Measurements from ENCODE around the gene DDO.

The DDO gene

DNA sequence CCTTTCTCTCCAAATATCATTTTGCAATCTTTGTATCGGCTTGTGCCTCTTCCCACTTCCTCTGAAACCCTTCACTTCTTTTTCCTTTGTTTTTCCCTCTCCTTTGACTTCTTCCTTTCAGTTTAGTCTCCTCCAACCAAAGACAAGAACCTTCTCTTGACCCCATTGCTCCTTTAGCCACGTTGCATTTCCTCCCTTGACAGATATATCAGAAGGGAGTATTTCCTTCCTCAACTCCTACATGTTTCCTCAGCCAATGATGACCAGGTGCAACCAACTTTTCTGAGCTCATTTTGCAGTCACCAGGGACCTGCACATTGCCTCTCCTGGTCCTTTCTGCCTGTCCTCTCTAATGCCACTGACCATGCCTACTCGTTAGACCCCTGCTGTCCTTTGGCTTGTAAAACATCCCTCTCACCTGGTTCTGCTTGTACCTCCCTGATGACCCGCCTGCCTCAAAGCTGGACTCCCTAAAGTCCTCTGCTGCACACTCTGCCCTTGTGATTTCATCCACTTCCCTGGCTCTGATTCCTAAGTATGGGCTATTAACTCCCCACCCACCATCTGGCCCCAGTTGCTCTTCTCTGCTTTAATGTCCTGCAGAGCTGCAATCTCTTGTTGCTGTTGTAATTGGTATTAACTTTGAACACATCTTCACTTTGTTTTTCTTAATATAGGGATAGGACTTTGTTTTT lies 33.6 kb upstream of the DDO start:
- no peak for TF ChIP-seq FOXP2 (optimal IDR thresholded peaks at IDR 0.05; ENCODE audit: control extremely low read depth, extremely low read length, insufficient read depth)
- no peak for TF ChIP-seq EZH2 (IDR thresholded peaks at IDR 0.05)
- TF ChIP-seq POLR2AphosphoS5 (IDR thresholded peaks at IDR 0.05; ENCODE audit: borderline replicate concordance, low read depth, low read length) = no peak
- DNase-seq (ENCODE audit: low read depth, low spot score) = no peak
- no peak overlapping the region for H3K4me3 ChIP-seq
- no peak overlapping the region for H3K27ac ChIP-seq
- H3K9ac ChIP-seq (ENCODE audit: insufficient read length) = no peak overlapping the region
- no peaks in the 10 kb centered on the region for H3K36me3 ChIP-seq (ENCODE audit: insufficient read depth, low read length)
- no peaks in the 10 kb centered on the region for H3K9me3 ChIP-seq (ENCODE audit: low read depth, low read length)

DNA sequence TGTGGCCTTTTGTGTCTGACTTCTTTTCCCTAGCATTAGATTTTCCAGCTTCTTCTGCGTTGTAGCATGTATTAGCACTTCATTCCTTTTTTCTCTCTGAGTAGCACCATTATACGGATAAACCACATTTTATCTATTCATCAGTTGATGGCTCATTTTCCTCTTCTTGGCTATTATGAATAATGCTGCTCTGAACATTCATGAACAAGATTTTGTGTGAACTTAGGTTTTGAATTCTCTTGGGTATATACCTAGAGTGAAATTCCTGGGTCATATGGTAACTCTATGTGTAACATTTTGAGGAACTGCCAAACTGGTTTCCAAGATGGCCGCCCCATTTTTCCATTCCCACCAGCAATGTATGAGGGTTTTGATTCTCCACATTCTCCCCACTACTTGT lies 32.4 kb upstream of the DDO start:
- Histone ChIP-seq H3K4me3 (no peak overlapping the region), H3K27ac (no peak overlapping the region), H3K36me3 (ENCODE audit: insufficient read depth, low read length) (no peaks in the 10 kb centered on the region), H3K9me3 (ENCODE audit: low read depth, low read length) (no peaks in the 10 kb centered on the region), H3K9ac (ENCODE audit: insufficient read length) (no peak overlapping the region)
- no peak for DNase-seq (ENCODE audit: low read depth, low spot score)
- TF ChIP-seq FOXP2 (optimal IDR thresholded peaks at IDR 0.05; ENCODE audit: control extremely low read depth, extremely low read length, insufficient read depth) (no peak), POLR2AphosphoS5 (IDR thresholded peaks at IDR 0.05; ENCODE audit: borderline replicate concordance, low read depth, low read length) (no peak), EZH2 (IDR thresholded peaks at IDR 0.05) (no peak)

DNA sequence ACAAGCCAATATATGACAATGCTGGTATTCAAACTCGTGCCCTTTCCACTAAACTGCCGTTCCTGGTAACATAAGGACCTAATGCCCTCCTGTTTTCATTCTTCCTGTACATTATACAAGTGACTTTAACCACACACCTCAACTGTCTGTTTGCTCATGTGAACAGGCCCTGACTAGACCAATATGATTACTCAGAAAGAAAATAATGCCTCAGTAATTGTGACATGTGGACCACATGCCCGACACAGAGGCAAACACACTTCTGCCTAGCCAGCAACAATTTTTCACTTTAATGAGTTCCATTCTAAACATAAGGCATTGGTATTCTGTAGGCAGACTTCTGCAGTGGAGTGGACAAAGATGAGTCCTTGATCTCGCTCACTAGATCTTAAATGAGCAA lies 31.0 kb upstream of the DDO start:
- Histone ChIP-seq H3K27ac (no peak overlapping the region), H3K9me3 (ENCODE audit: low read depth, low read length) (no peaks in the 10 kb centered on the region), H3K9ac (ENCODE audit: insufficient read length) (no peak overlapping the region), H3K36me3 (ENCODE audit: insufficient read depth, low read length) (no peaks in the 10 kb centered on the region), H3K4me3 (no peak overlapping the region)
- DNase-seq (ENCODE audit: low read depth, low spot score) = no peak
- TF ChIP-seq FOXP2 (optimal IDR thresholded peaks at IDR 0.05; ENCODE audit: control extremely low read depth, extremely low read length, insufficient read depth) = no peak
- TF ChIP-seq EZH2 (IDR thresholded peaks at IDR 0.05) = no peak
- no peak for TF ChIP-seq POLR2AphosphoS5 (IDR thresholded peaks at IDR 0.05; ENCODE audit: borderline replicate concordance, low read depth, low read length)

DNA sequence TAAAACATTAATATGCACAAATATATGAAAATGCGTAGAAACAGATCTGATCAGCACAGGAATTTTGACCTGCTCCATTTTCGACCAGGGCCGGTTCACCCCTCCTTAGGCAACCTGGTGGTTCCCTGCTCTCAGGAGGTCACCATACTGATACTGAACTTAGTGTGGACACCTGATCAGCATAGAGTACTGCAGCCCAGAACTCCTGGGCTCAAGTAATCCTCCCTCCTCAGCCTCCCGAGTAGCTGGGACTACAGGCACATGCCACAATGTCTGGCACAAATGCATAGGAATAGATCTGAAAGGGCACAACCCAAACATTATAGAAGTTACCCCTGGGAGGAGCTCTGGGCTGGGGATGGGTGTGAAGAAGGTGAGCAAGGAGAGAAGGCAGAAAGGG lies 24.7 kb upstream of the DDO start:
- Histone ChIP-seq H3K9me3 (ENCODE audit: low read depth, low read length) (no peaks in the 10 kb centered on the region), H3K4me3 (no peak overlapping the region), H3K9ac (ENCODE audit: insufficient read length) (no peak overlapping the region), H3K36me3 (ENCODE audit: insufficient read depth, low read length) (no peaks in the 10 kb centered on the region), H3K27ac (no peak overlapping the region)
- no peak for DNase-seq (ENCODE audit: low read depth, low spot score)
- TF ChIP-seq POLR2AphosphoS5 (IDR thresholded peaks at IDR 0.05; ENCODE audit: borderline replicate concordance, low read depth, low read length) = no peak
- TF ChIP-seq EZH2 (IDR thresholded peaks at IDR 0.05) = no peak
- TF ChIP-seq FOXP2 (optimal IDR thresholded peaks at IDR 0.05; ENCODE audit: control extremely low read depth, extremely low read length, insufficient read depth) = no peak

DNA sequence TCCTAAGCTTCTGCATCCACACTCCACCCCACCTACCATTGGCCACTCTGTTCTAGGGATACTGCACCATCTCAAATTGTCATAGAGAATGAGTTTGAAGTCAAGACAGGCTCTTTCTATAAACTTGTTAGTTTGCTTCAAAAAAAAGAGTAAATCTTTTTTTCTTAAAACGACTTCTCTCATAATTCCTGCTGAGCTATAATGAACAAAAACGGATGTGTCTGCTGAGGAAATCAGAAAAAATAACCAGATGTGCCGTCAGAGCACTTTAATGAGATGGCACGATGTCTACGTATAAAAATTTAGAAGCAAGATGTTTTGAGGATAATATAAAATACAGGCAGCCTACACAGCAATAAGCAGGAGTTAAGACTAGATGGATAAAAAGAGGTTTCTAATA lies 24.0 kb upstream of the DDO start:
- TF ChIP-seq POLR2AphosphoS5 (IDR thresholded peaks at IDR 0.05; ENCODE audit: borderline replicate concordance, low read depth, low read length) = no peak
- no peak for TF ChIP-seq EZH2 (IDR thresholded peaks at IDR 0.05)
- no peak for TF ChIP-seq FOXP2 (optimal IDR thresholded peaks at IDR 0.05; ENCODE audit: control extremely low read depth, extremely low read length, insufficient read depth)
- peak; percentile 28 for DNase-seq (ENCODE audit: low read depth, low spot score)
- H3K4me3 ChIP-seq = peak overlapping the region; percentile 44
- no peaks in the 10 kb centered on the region for H3K9me3 ChIP-seq (ENCODE audit: low read depth, low read length)
- peak overlapping the region; percentile 60; the same call in 1 of the 2 replicates for H3K27ac ChIP-seq
- H3K36me3 ChIP-seq (ENCODE audit: insufficient read depth, low read length) = no peaks in the 10 kb centered on the region
- H3K9ac ChIP-seq (ENCODE audit: insufficient read length) = no peak overlapping the region

DNA sequence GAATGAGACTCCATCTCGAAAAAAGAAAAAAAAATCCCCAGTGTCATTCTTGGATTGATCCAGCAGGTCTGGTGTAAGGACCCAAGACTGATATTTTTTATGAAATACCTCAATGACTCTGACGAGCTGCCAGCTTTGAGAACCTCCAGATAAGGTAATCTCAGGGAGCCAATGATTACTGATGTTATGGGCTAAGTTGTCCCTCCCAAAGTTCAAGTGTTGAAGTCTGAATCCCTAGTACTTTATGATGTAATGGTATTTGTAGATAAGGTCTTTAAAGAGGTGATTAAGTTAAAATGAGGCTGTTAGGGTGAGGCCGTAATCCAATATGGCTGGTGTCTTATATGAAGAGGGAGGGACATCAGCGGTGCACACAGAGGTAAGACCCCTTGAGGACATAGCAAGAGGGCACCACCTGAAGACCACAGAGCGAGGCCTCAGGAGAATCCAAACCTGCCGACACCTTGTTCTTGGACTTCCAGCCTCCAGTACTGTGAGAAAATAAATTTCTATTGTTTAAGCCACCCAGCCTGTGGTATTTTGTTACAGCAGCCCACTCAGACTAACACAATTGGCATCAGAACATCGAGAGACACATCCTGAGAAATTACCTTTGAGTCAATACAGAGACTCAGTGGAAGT lies 19.7 kb upstream of the DDO start:
- H3K36me3 ChIP-seq (ENCODE audit: insufficient read depth, low read length) = no peaks in the 10 kb centered on the region
- no peak overlapping the region for H3K27ac ChIP-seq
- TF ChIP-seq POLR2AphosphoS5 (IDR thresholded peaks at IDR 0.05; ENCODE audit: borderline replicate concordance, low read depth, low read length) = no peak
- H3K9ac ChIP-seq (ENCODE audit: insufficient read length) = no peak overlapping the region
- no peak for DNase-seq (ENCODE audit: low read depth, low spot score)
- H3K9me3 ChIP-seq (ENCODE audit: low read depth, low read length) = no peaks in the 10 kb centered on the region
- no peak overlapping the region for H3K4me3 ChIP-seq

DNA sequence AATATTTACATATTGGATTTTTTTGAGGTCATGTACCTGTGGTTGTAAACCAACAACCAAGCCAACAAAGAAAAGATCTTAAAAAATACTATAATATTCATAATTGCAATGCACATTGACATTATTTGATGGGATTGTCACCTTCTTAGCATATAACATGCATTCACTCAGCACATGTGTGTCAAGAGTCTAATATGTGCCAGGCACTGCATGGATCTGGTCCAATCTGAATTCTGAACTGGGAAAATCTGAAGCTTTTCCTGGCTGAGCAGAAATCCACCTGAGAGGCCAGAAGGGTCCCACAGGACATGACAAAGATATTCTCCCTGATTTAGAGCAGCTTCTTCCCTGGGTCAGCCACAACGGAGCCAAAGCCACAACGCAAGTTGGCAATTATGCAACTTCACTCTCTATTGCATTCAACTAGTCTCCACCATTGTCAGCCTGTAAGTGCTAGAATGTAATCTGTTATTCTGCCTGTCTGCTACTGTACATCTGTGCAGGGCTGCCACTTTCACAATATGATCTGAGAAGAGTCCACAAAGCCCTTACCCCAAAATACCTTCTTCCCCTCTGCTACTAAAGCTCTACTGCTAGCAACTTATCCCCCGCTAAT lies 17.0 kb upstream of the DDO start:
- Histone ChIP-seq H3K27ac (no peak overlapping the region), H3K36me3 (ENCODE audit: insufficient read depth, low read length) (no peaks in the 10 kb centered on the region), H3K4me3 (no peak overlapping the region), H3K9ac (ENCODE audit: insufficient read length) (no peak overlapping the region), H3K9me3 (ENCODE audit: low read depth, low read length) (no peaks in the 10 kb centered on the region)
- TF ChIP-seq FOXP2 (optimal IDR thresholded peaks at IDR 0.05; ENCODE audit: control extremely low read depth, extremely low read length, insufficient read depth) (no peak), EZH2 (IDR thresholded peaks at IDR 0.05) (no peak), POLR2AphosphoS5 (IDR thresholded peaks at IDR 0.05; ENCODE audit: borderline replicate concordance, low read depth, low read length) (no peak)
- DNase-seq (ENCODE audit: low read depth, low spot score) = no peak

DNA sequence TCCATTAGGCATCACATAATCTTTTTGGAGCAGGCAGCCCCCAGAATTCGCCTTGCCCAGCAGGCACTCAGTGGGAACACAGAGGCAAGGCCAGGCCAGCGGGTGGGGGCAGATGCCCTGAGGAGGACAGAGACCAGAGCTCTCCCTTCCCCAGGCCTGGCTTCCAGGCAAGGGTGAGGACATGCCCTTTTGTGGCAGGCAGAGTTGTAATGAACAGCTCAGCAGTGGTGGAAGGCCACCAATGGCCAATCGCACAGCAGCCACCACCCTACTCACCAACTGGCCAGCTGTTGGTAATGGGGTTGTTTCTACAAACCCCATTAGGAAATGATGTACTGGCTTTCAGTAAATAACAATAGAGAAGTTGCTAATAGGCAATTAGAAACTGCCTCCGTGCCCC lies 15.4 kb upstream of the DDO start:
- no peak overlapping the region for H3K27ac ChIP-seq
- H3K9me3 ChIP-seq (ENCODE audit: low read depth, low read length) = no peaks in the 10 kb centered on the region
- no peak overlapping the region for H3K4me3 ChIP-seq
- no peaks in the 10 kb centered on the region for H3K36me3 ChIP-seq (ENCODE audit: insufficient read depth, low read length)
- no peak overlapping the region for H3K9ac ChIP-seq (ENCODE audit: insufficient read length)
- TF ChIP-seq FOXP2 (optimal IDR thresholded peaks at IDR 0.05; ENCODE audit: control extremely low read depth, extremely low read length, insufficient read depth) (no peak), POLR2AphosphoS5 (IDR thresholded peaks at IDR 0.05; ENCODE audit: borderline replicate concordance, low read depth, low read length) (no peak), EZH2 (IDR thresholded peaks at IDR 0.05) (no peak)
- no peak for DNase-seq (ENCODE audit: low read depth, low spot score)
